Karpas-422 (cell line): ENCODE measurements around the gene KAT2A. TPM values are rescaled to one million over a fixed set of nuclear protein-coding genes. Genes with fewer than 3 reads are reported as not detected.

Source experiments
- DNase-seq: peaks from one replicate; pipeline ENCODE4 v3.0.0-alpha.2; 2015
- H2AFZ ChIP-seq: fragments of 200-600 bp; sonication (generic); 2 replicates; pipeline ENCODE4 v1.6.1; 2014; ENCODE audit warnings: antibody characterized with exemption, low read length, mixed read lengths
- H3K27ac ChIP-seq: fragments of 200-600 bp; sonication (generic); 2 replicates; pipeline ENCODE4 v1.5.1; 2014; ENCODE audit warnings: mild to moderate bottlenecking, low read length, moderate library complexity
- H3K27me3 ChIP-seq: fragments of 200-600 bp; sonication (generic); 2 replicates; pipeline ENCODE4 v1.6.1; 2014; ENCODE audit warnings: low read length, mixed read lengths
- H3K36me3 ChIP-seq: fragments of 200-600 bp; sonication (generic); 2 replicates; pipeline ENCODE4 v1.6.1; 2014; ENCODE audit warnings: low read length, mixed read lengths; ENCODE audit not compliant: insufficient read depth
- H3K4me1 ChIP-seq: fragments of 200-600 bp; sonication (generic); 2 replicates; pipeline ENCODE4 v1.6.1; 2014; ENCODE audit warnings: mild to moderate bottlenecking, low read length, mixed read lengths
- H3K4me2 ChIP-seq: fragments of 200-600 bp; sonication (generic); 2 replicates; pipeline ENCODE4 v1.6.1; 2014; ENCODE audit warnings: low read length, low read depth, mild to moderate bottlenecking; ENCODE audit not compliant: poor library complexity, severe bottlenecking
- H3K4me3 ChIP-seq: fragments of 200-600 bp; sonication (generic); 2 replicates; pipeline ENCODE4 v1.5.1; 2014; ENCODE audit warnings: mild to moderate bottlenecking, antibody characterized with exemption, low read length, mixed read lengths
- H3K79me2 ChIP-seq: fragments of 200-600 bp; sonication (generic); 2 replicates; pipeline ENCODE4 v1.6.1; 2014; ENCODE audit warnings: mild to moderate bottlenecking, low read length, mixed read lengths
- H3K9ac ChIP-seq: fragments of 200-600 bp; sonication (generic); 2 replicates; pipeline ENCODE4 v1.6.0; 2014; ENCODE audit warnings: low read length
- H3K9me2 ChIP-seq: fragments of 200-600 bp; sonication (generic), shearing (Covaris generic); replicated peaks from 2 replicates; pipeline ENCODE4 v1.6.0; 2014; ENCODE audit warnings: mild to moderate bottlenecking, low read length, moderate library complexity; ENCODE audit not compliant: insufficient read depth
- H3K9me3 ChIP-seq: fragments of 300-700, 200-600 bp; sonication (generic); 2 replicates; pipeline ENCODE4 v1.6.1; 2014; ENCODE audit warnings: low read length, mixed read lengths
- H4K20me1 ChIP-seq: fragments of 200-600 bp; sonication (generic); 2 replicates; pipeline ENCODE4 v1.6.1; 2014; ENCODE audit warnings: mild to moderate bottlenecking, antibody characterized with exemption, low read length, low read depth; ENCODE audit not compliant: insufficient read depth
- total RNA-seq: library from RNA; depleted of rRNA; stranded (reverse); fragments of >200 nt; shearing (Covaris generic); gene quantifications from 2 replicates; pipeline ENCODE4 v1.2.3, GENCODE V29; 2014; ENCODE audit warnings: low replicate concordance

Gene KAT2A
- total RNA-seq, 1 experiment from 2014 or later = 26.7 TPM

- Histone ChIP-seq H3K9me3 (no peaks in the 10 kb centered on the region), H3K9ac (no peak overlapping the region), H3K4me1 (peaks cover 60% of the 10 kb centered on the region), H3K36me3 (no peaks in the 10 kb centered on the region), H3K4me3 (no peak overlapping the region), H3K9me2 (no peaks in the 10 kb centered on the region), H3K79me2 (peaks cover 3% of the 10 kb centered on the region; the same call in 1 of the 2 replicates), H3K27ac (no peak overlapping the region), H3K4me2 (no peak overlapping the region), H4K20me1 (no peaks in the 10 kb centered on the region), H3K27me3 (no peaks in the 10 kb centered on the region), H2AFZ (no peak overlapping the region)
- DNase-seq = no peak
Observed at GRCh38 chr17:42114118-42114517, 7.0 kb downstream of the KAT2A start.

GRCh38 chr17:42113293-42114069 is 7.7 kb downstream of the KAT2A start:
- H2AFZ ChIP-seq = no peak overlapping the region
- H3K79me2 ChIP-seq = no peaks in the 10 kb centered on the region
- no peaks in the 10 kb centered on the region for H3K27me3 ChIP-seq
- H4K20me1 ChIP-seq = no peaks in the 10 kb centered on the region
- no peaks in the 10 kb centered on the region for H3K36me3 ChIP-seq
- peaks cover 56% of the 10 kb centered on the region for H3K4me1 ChIP-seq
- DNase-seq = no peak
- no peaks in the 10 kb centered on the region for H3K9me2 ChIP-seq
- H3K4me2 ChIP-seq = peak overlapping the region; percentile 91
- peak overlapping the region; percentile 77 for H3K4me3 ChIP-seq
- H3K9ac ChIP-seq = peak overlapping the region; percentile 83
- peak overlapping the region; percentile 72 for H3K27ac ChIP-seq
- H3K9me3 ChIP-seq = no peaks in the 10 kb centered on the region

DNA sequence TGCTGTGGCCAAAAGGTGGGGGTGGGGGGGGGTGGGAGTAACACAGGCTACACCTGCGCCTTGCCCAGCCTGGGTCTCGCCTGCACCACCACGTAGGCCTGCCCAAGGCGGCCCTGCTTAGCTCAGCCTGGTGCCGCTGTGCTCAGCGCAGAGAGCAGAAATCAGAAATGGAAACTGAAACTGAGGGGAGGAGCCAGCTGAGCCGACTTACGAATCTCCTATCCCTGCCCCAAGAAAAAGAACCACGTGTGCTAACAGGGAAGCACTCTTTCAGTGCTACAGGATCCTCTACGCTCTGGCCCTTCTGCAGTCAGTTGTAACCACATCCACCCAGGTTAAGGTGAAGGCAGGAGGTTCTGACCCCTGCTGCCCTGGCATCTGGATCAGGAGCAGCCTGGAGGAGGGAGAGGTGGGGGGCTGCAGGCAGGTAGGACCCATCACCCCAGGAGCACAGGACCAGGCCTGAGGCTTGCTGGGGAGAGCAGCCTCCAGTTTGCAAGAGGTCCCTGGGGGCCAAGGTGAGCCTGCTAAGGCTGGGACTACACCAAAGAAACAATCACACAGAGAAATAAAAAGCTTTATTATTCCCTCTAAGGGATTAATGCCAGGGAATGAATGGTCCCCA is 8.5 kb downstream of the KAT2A start, which contains the start of gene DHX58:
TSS of gene DHX58 (minus strand) at position 163 of the 625 bp plus-strand sequence. CDS start 822 bp downstream, outside the sequence.
- Histone ChIP-seq H3K79me2 (no peaks in the 10 kb centered on the region), H3K27me3 (no peaks in the 10 kb centered on the region), H3K36me3 (no peaks in the 10 kb centered on the region), H3K4me1 (peaks cover 60% of the 10 kb centered on the region), H3K4me3 (peak within 1 kb of the TSS; percentile 77), H3K4me2 (peak within 1 kb of the TSS; percentile 91), H3K9me3 (no peaks in the 10 kb centered on the region), H3K27ac (peak within 1 kb of the TSS; percentile 72), H2AFZ (no peak within 1 kb of the TSS), H4K20me1 (no peaks in the 10 kb centered on the region), H3K9me2 (no peaks in the 10 kb centered on the region), H3K9ac (peak within 1 kb of the TSS; percentile 83)
- DNase-seq = peak; percentile 96

DNA sequence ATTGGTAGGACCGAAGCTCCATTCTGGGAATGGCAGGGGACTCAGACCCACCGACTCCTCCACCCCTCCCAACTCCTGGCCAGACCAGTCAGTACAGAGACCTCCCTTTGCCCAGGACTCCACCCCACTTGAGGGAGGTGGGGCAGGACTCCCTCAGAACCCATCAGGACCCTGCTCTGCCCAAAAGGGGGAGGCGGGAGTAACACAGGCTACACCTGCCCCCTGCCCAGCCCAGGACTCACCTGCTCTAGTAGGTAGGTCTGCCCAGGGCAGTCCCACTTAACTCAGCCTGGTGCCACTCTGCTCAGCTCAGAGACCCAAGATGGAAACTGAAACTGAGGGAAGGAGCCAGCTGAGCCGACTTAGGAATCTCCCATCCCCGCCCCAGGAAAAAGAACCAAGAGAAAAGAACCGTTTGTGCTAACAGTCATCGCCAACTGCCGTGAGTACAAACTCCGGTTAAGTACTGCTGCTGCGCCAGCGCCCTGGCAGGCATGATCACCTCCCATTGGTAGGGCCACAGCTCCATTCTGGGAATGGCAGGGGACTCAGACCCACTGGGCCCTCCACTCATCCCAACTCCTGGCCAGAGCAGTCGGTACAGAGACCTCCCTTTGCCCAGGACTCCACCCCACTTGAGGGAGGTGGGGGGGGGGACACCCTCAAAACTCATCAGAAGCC is 9.2 kb downstream of the KAT2A start:
- Histone ChIP-seq H2AFZ (no peak overlapping the region), H3K9me3 (no peaks in the 10 kb centered on the region), H3K4me1 (peaks cover 53% of the 10 kb centered on the region), H3K9ac (peak overlapping the region; percentile 83), H3K27me3 (no peaks in the 10 kb centered on the region), H4K20me1 (no peaks in the 10 kb centered on the region), H3K36me3 (no peaks in the 10 kb centered on the region), H3K79me2 (no peaks in the 10 kb centered on the region), H3K27ac (peak overlapping the region; percentile 72), H3K9me2 (no peaks in the 10 kb centered on the region), H3K4me3 (peak overlapping the region; percentile 77), H3K4me2 (peak overlapping the region; percentile 91)
- peak; percentile 59 for DNase-seq

GRCh38 chr17:42111265-42111636 is 9.9 kb downstream of the KAT2A start:
- H3K36me3 ChIP-seq = no peaks in the 10 kb centered on the region
- H4K20me1 ChIP-seq = no peaks in the 10 kb centered on the region
- no peaks in the 10 kb centered on the region for H3K9me2 ChIP-seq
- no peak overlapping the region for H3K27ac ChIP-seq
- DNase-seq = no peak
- no peaks in the 10 kb centered on the region for H3K79me2 ChIP-seq
- no peak overlapping the region for H2AFZ ChIP-seq
- peak overlapping the region; percentile 77; the same call in 1 of the 2 replicates for H3K4me3 ChIP-seq
- H3K4me1 ChIP-seq = peaks cover 47% of the 10 kb centered on the region
- no peaks in the 10 kb centered on the region for H3K27me3 ChIP-seq
- peak overlapping the region; percentile 91 for H3K4me2 ChIP-seq
- H3K9ac ChIP-seq = peak overlapping the region; percentile 83
- no peaks in the 10 kb centered on the region for H3K9me3 ChIP-seq

DNA sequence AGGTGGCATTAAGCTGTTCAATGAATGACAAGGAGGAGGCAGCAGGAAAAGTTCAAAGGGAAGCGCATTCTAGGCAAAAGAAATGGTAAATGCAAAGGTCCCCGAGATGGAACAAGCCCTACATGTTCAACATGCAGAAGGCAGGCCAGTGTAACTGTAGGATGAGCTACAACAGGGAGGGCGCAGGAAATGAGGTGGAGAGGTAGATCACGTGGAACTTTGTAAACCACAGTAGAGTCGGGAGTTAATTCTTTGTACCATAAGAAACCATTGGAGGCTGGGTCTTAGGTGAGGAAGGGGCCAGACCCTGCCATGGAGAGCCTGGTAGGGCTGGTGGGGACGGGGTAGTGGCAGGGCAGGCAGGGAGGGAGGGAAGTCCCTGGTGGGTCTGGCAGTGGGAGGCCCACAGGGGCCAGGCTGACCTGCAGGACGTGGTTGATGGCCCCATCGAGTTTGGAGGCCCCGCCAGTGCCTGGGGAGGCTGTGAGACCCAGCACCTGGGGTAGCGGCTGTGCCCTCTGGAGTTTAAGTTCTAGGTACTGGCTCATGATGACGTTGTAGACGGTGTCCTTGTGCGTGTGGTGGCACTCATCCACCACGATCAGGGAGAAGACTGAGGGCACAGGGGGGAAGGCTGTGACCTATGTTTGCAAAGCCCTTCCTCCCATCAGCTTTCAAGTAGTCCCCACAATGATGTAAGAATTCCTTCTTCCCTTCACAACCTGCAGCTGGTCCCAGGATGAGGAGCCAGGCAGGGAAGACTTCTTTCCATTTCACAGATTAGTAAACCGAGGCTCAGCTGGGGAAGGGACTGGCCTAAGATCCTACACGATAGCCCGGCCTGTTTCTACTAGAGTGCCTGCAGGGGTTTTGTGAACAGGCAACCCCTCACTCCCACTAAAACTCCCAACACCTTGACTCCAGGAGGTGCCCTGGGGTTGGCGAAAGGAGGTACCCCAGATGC is 10.6 kb downstream of the KAT2A start:
- no peaks in the 10 kb centered on the region for H4K20me1 ChIP-seq
- no peaks in the 10 kb centered on the region for H3K36me3 ChIP-seq
- H3K9me3 ChIP-seq = no peaks in the 10 kb centered on the region
- no peaks in the 10 kb centered on the region for H3K27me3 ChIP-seq
- DNase-seq = no peak
- H3K9ac ChIP-seq = peak overlapping the region; percentile 14; the same call in 1 of the 2 replicates
- no peaks in the 10 kb centered on the region for H3K9me2 ChIP-seq
- no peak overlapping the region for H3K4me2 ChIP-seq
- peaks cover 40% of the 10 kb centered on the region for H3K4me1 ChIP-seq
- no peak overlapping the region for H2AFZ ChIP-seq
- H3K79me2 ChIP-seq = no peaks in the 10 kb centered on the region
- H3K4me3 ChIP-seq = no peak overlapping the region
- no peak overlapping the region for H3K27ac ChIP-seq

DNA sequence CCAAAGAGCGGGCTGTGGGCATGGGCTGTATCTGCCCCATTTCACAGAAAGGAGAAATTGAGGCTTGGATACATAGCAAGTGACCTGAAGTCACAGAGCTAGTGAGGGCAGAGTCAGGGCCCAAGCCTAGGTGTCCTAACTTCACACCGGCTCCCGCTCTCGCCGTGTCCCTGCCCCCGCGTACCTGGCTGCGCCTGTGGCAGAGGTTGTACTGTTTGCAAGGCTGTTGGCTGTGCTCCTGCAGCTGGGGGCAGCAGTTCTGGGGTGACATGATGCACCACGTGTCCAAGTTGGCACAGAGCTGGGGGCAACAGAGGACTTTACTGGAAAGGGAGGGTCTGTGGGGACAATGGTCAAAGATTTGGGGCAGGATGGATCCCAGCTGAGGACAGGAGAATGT is 12.1 kb downstream of the KAT2A start:
- Histone ChIP-seq H4K20me1 (no peaks in the 10 kb centered on the region), H3K9ac (no peak overlapping the region), H3K27ac (no peak overlapping the region), H3K36me3 (no peaks in the 10 kb centered on the region), H3K79me2 (no peaks in the 10 kb centered on the region), H3K4me3 (no peak overlapping the region), H3K9me2 (no peaks in the 10 kb centered on the region), H2AFZ (no peak overlapping the region), H3K27me3 (no peaks in the 10 kb centered on the region), H3K4me1 (peaks cover 30% of the 10 kb centered on the region), H3K4me2 (no peak overlapping the region), H3K9me3 (no peaks in the 10 kb centered on the region)
- no peak for DNase-seq
